ENCODE results near the gene EPSTI1. TPM values are rescaled to one million over a fixed set of nuclear protein-coding genes. Genes with fewer than 3 reads are reported as not detected.

Gene EPSTI1
- total and polyA plus RNA-seq, 2 experiments from 2014 or later: 1.5 to 2.5 TPM

GRCh38 chr13:42984026-42984425 is 8.0 kb downstream of the EPSTI1 start:
- no peak overlapping the region for H2AFZ ChIP-seq
- no peaks in the 10 kb centered on the region for H3K27me3 ChIP-seq (replicated peaks; ENCODE audit: insufficient read depth)
- no peak for DNase-seq
- no peak overlapping the region for H3K4me2 ChIP-seq (ENCODE audit: unreplicated experiment)
- in situ Hi-C loops (cut with MboI): no loop called here
- H3K79me2 ChIP-seq (ENCODE audit: insufficient read depth): no peaks in the 10 kb centered on the region
- H3K9ac ChIP-seq: no peak overlapping the region
- no peaks in the 10 kb centered on the region for H3K9me3 ChIP-seq (ENCODE audit: low read depth)
- H4K20me1 ChIP-seq (ENCODE audit: insufficient read depth): no peaks in the 10 kb centered on the region
- no peaks in the 10 kb centered on the region for H3K9me2 ChIP-seq (ENCODE audit: insufficient read depth)
- TF ChIP-seq EZH2 (IDR thresholded peaks at IDR 0.05; ENCODE audit: insufficient read depth, poor library complexity, severe bottlenecking) (no peak), EZH2phosphoT487 (IDR thresholded peaks at IDR 0.05; ENCODE audit: insufficient read depth, low read depth) (no peak)
- H3K27ac ChIP-seq: no peak overlapping the region
- H3K36me3 ChIP-seq (ENCODE audit: low read depth): no peaks in the 10 kb centered on the region
- H3K4me3 ChIP-seq: no peak overlapping the region
- peaks cover 11% of the 10 kb centered on the region for H3F3A ChIP-seq (ENCODE audit: insufficient read depth)
- peaks cover 25% of the 10 kb centered on the region for H3K4me1 ChIP-seq (ENCODE audit: insufficient read depth)

- H3K9me3 ChIP-seq (ENCODE audit: low read depth): no peaks in the 10 kb centered on the region
- H3K4me1 ChIP-seq (ENCODE audit: insufficient read depth): peaks cover 25% of the 10 kb centered on the region
- H3F3A ChIP-seq (ENCODE audit: insufficient read depth): peaks cover 11% of the 10 kb centered on the region
- H3K79me2 ChIP-seq (ENCODE audit: insufficient read depth): no peaks in the 10 kb centered on the region
- 93 to 96% methylated on average over 1 of the region's 1 CpG for WGBS, 2 experiments (ENCODE audit: low coverage in 1 of 2, low lambda C conversion rate in 2 of 2, missing lambda C conversion rate in 2 of 2)
- peak overlapping the region; percentile 26 for H3K4me2 ChIP-seq (ENCODE audit: unreplicated experiment)
- no peaks in the 10 kb centered on the region for H4K20me1 ChIP-seq (ENCODE audit: insufficient read depth)
- no peaks in the 10 kb centered on the region for H3K9me2 ChIP-seq (ENCODE audit: insufficient read depth)
- H3K27me3 ChIP-seq (replicated peaks; ENCODE audit: insufficient read depth): no peaks in the 10 kb centered on the region
- no peak overlapping the region for H3K27ac ChIP-seq
- in situ Hi-C loops (cut with MboI): no loop called here
- no peaks in the 10 kb centered on the region for H3K36me3 ChIP-seq (ENCODE audit: low read depth)
- H2AFZ ChIP-seq: no peak overlapping the region
- no peak for TF ChIP-seq EZH2phosphoT487 (IDR thresholded peaks at IDR 0.05; ENCODE audit: insufficient read depth, low read depth)
- TF ChIP-seq EZH2 (IDR thresholded peaks at IDR 0.05; ENCODE audit: insufficient read depth, poor library complexity, severe bottlenecking): no peak
- H3K9ac ChIP-seq: no peak overlapping the region
- no peak overlapping the region; the same call in 1 of the 2 replicates for H3K4me3 ChIP-seq
- no peak for DNase-seq
Observed at GRCh38 chr13:42981853-42982252, 10.2 kb downstream of the EPSTI1 start.

GRCh38 chr13:42981317-42981716 is 10.7 kb downstream of the EPSTI1 start:
- H4K20me1 ChIP-seq (ENCODE audit: insufficient read depth): no peaks in the 10 kb centered on the region
- H3K4me2 ChIP-seq (ENCODE audit: unreplicated experiment): peak overlapping the region; percentile 26
- peaks cover 11% of the 10 kb centered on the region for H3F3A ChIP-seq (ENCODE audit: insufficient read depth)
- no peak overlapping the region for H3K9ac ChIP-seq
- peaks cover 25% of the 10 kb centered on the region for H3K4me1 ChIP-seq (ENCODE audit: insufficient read depth)
- in situ Hi-C loops (cut with MboI): no loop called here
- no peaks in the 10 kb centered on the region for H3K9me2 ChIP-seq (ENCODE audit: insufficient read depth)
- DNase-seq: peak; percentile 43
- no peaks in the 10 kb centered on the region for H3K36me3 ChIP-seq (ENCODE audit: low read depth)
- no peak overlapping the region for H3K27ac ChIP-seq
- H3K79me2 ChIP-seq (ENCODE audit: insufficient read depth): no peaks in the 10 kb centered on the region
- H3K4me3 ChIP-seq: no peak overlapping the region; the same call in 1 of the 2 replicates
- H3K9me3 ChIP-seq (ENCODE audit: low read depth): no peaks in the 10 kb centered on the region
- H3K27me3 ChIP-seq (replicated peaks; ENCODE audit: insufficient read depth): no peaks in the 10 kb centered on the region
- no peak overlapping the region for H2AFZ ChIP-seq
- TF ChIP-seq EZH2 (IDR thresholded peaks at IDR 0.05; ENCODE audit: insufficient read depth, poor library complexity, severe bottlenecking) (no peak), EZH2phosphoT487 (IDR thresholded peaks at IDR 0.05; ENCODE audit: insufficient read depth, low read depth) (no peak)
- WGBS, 2 experiments (ENCODE audit: low coverage in 1 of 2, low lambda C conversion rate in 2 of 2, missing lambda C conversion rate in 2 of 2): 2 to 6% methylated on average over 3 of the region's 3 CpGs

GRCh38 chr13:42977219-42977659 is 14.8 kb downstream of the EPSTI1 start:
- TF ChIP-seq EZH2 (IDR thresholded peaks at IDR 0.05; ENCODE audit: insufficient read depth, poor library complexity, severe bottlenecking) (no peak), EZH2phosphoT487 (IDR thresholded peaks at IDR 0.05; ENCODE audit: insufficient read depth, low read depth) (no peak)
- Histone ChIP-seq H3K27me3 (replicated peaks; ENCODE audit: insufficient read depth) (no peaks in the 10 kb centered on the region), H2AFZ (no peak overlapping the region), H3K79me2 (ENCODE audit: insufficient read depth) (no peaks in the 10 kb centered on the region), H3K36me3 (ENCODE audit: low read depth) (no peaks in the 10 kb centered on the region), H4K20me1 (ENCODE audit: insufficient read depth) (no peaks in the 10 kb centered on the region), H3K9ac (no peak overlapping the region), H3K9me3 (ENCODE audit: low read depth) (no peaks in the 10 kb centered on the region), H3F3A (ENCODE audit: insufficient read depth) (peaks cover 11% of the 10 kb centered on the region), H3K4me1 (ENCODE audit: insufficient read depth) (peaks cover 22% of the 10 kb centered on the region), H3K9me2 (ENCODE audit: insufficient read depth) (no peaks in the 10 kb centered on the region), H3K4me2 (ENCODE audit: unreplicated experiment) (no peak overlapping the region), H3K4me3 (no peak overlapping the region), H3K27ac (no peak overlapping the region)
- in situ Hi-C loops (cut with MboI): no loop called here
- DNase-seq: no peak
- WGBS, 2 experiments (ENCODE audit: low coverage in 1 of 2, low lambda C conversion rate in 2 of 2, missing lambda C conversion rate in 2 of 2): 95% methylated on average over 1 of the region's 1 CpG

- no peak overlapping the region for H2AFZ ChIP-seq
- 93 to 94% methylated on average over 3 of the region's 3 CpGs for WGBS, 2 experiments (ENCODE audit: low coverage in 1 of 2, low lambda C conversion rate in 2 of 2, missing lambda C conversion rate in 2 of 2)
- H3K27ac ChIP-seq: no peak overlapping the region
- no peak overlapping the region for H3K4me2 ChIP-seq (ENCODE audit: unreplicated experiment)
- TF ChIP-seq EZH2phosphoT487 (IDR thresholded peaks at IDR 0.05; ENCODE audit: insufficient read depth, low read depth) (no peak), EZH2 (IDR thresholded peaks at IDR 0.05; ENCODE audit: insufficient read depth, poor library complexity, severe bottlenecking) (no peak)
- H3K79me2 ChIP-seq (ENCODE audit: insufficient read depth): no peaks in the 10 kb centered on the region
- H3K9me3 ChIP-seq (ENCODE audit: low read depth): no peaks in the 10 kb centered on the region
- no peaks in the 10 kb centered on the region for H3K9me2 ChIP-seq (ENCODE audit: insufficient read depth)
- H3K9ac ChIP-seq: no peak overlapping the region
- in situ Hi-C loops (cut with MboI): no loop called here
- 0 out of 2 replicates have a peak, but pooled peaks cover 8% of the 10 kb centered on the region for H3F3A ChIP-seq (ENCODE audit: insufficient read depth)
- no peaks in the 10 kb centered on the region for H3K36me3 ChIP-seq (ENCODE audit: low read depth)
- H3K4me1 ChIP-seq (ENCODE audit: insufficient read depth): peaks cover 22% of the 10 kb centered on the region
- H3K4me3 ChIP-seq: no peak overlapping the region
- no peaks in the 10 kb centered on the region for H3K27me3 ChIP-seq (replicated peaks; ENCODE audit: insufficient read depth)
- H4K20me1 ChIP-seq (ENCODE audit: insufficient read depth): no peaks in the 10 kb centered on the region
- DNase-seq: no peak
Observed at GRCh38 chr13:42976066-42976465, 16.0 kb downstream of the EPSTI1 start.

Data from GM23248 (cell line).